Central memory CD8-positive, alpha-beta T cell (primary cell): ENCODE measurements around the gene DUS3L.
"Not testable (repeated sequence)": the region's sequence is repeated elsewhere in the genome, so short reads cannot be mapped to it uniquely, and the experiment has no call there.

Experiments used
- ATAC-seq: fragments of 150-1000 bp; cut with Tn5 transposase; replicated peaks from 2 replicates; pipeline ENCODE4 v1.10.0; 2022; ENCODE audit warnings: mild to moderate bottlenecking, moderate FRiP score, moderate number of reproducible peaks; ENCODE audit not compliant: poor library complexity, severe bottlenecking; ENCODE audit errors: extremely low read depth
- DNase-seq, 2 donors: peaks; one replicate each; pipeline ENCODE4 v3.0.0; 2021; ENCODE audit warnings: low spot score in 2 of 2
- H3K27ac Mint-ChIP-seq: one replicate; pipeline ENCODE4 v1.8.0; 2022; ENCODE audit warnings: low read depth, mild to moderate bottlenecking, moderate library complexity, mixed read lengths
- H3K27me3 Mint-ChIP-seq: one replicate; pipeline ENCODE4 v1.8.0; 2022; ENCODE audit warnings: mixed read lengths
- H3K36me3 Mint-ChIP-seq: one replicate; pipeline ENCODE4 v1.8.0; 2022; ENCODE audit warnings: mild to moderate bottlenecking, moderate library complexity, mixed read lengths; ENCODE audit not compliant: insufficient read depth
- H3K4me1 Mint-ChIP-seq: one replicate; pipeline ENCODE4 v1.8.0; 2022; ENCODE audit warnings: mixed read lengths
- H3K4me3 Mint-ChIP-seq: one replicate; pipeline ENCODE4 v1.8.0; 2022; ENCODE audit warnings: mild to moderate bottlenecking, moderate library complexity, mixed read lengths
- H3K9me3 Mint-ChIP-seq: one replicate; pipeline ENCODE4 v1.8.0; 2022; ENCODE audit warnings: mixed read lengths

Gene DUS3L

DNA sequence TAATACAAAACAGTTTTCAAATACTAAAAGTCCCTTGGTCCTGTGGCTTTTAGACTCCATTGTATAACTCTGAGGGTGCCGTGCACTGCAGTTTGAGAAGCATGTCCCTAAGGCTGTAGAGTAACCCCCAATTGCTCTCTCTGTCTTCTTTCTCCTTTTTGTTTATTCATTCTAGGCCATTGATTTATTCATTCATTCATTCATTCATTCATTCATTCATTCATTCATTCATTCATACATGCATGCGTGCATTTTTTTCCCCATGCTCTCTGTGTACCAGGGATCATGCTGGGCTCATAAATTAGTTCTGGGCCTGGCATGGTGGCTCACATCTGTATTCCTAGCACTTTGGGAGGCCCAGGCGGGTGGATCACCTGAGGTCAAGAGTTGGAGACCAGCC is 25.7 kb downstream of the DUS3L start:
- Mint-ChIP-seq H3K36me3 (no peaks in the 10 kb centered on the region), H3K27me3 (no peaks in the 10 kb centered on the region), H3K4me3 (no peak overlapping the region), H3K9me3 (no peaks in the 10 kb centered on the region), H3K27ac (no peak overlapping the region), H3K4me1 (no peaks in the 10 kb centered on the region)
- DNase-seq (no peak), ATAC-seq (no peak)

DNA sequence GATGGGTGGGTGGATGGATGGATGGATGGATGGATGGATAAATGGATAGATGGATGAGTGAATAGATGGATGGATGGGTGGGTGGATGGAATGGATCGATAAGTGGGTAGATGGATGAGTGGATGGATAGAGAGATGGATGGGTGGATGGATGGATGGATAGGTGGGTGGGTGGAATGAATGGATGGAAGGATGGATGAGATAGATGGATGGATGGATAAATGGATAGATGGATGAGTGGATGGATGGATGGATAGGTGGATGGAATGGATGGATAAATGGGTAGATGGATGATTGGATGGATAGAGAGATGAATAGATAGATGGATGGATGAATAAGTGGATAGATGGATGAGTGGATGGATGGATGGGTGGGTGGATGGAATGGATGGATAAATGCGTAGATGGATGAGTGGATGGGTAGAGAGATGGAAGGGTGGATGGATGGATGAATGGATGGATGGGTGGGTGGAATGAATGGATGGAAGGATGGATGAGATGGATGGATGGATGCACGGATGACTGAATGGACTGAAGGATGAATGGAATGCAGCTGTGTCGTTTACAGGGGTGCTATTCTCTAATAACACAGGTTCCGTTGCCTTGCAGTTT is 28.2 kb downstream of the DUS3L start:
- no peak for ATAC-seq
- Mint-ChIP-seq H3K36me3 (no peaks in the 10 kb centered on the region), H3K9me3 (no peaks in the 10 kb centered on the region), H3K4me1 (no peaks in the 10 kb centered on the region), H3K4me3 (no peak overlapping the region), H3K27me3 (no peaks in the 10 kb centered on the region), H3K27ac (no peak overlapping the region)
- no peak for DNase-seq

DNA sequence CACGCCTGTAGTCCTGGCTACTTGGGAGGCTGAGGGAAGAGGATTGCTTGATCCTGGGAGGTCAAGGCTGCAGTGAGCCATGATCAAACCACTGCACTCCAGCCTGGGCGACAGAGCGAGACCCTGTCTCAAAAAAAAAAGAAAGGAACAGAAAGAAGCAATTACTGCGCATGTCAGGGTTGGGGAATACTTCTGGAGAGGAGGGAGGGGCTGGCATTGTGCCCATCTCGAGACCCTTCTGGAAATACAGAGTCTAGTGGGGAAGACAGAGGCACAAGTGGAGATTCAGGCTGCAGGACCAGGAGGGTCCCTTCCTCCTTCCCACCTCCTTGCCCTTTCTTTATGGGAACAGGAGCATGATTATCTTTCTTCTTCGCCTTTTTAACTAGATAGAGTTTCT is 37.2 kb downstream of the DUS3L start:
- Mint-ChIP-seq H3K27ac (no peak overlapping the region), H3K9me3 (no peaks in the 10 kb centered on the region), H3K36me3 (peaks cover 4% of the 10 kb centered on the region), H3K27me3 (no peaks in the 10 kb centered on the region), H3K4me3 (no peak overlapping the region), H3K4me1 (no peaks in the 10 kb centered on the region)
- ATAC-seq, result no peak
- no peak for DNase-seq

DNA sequence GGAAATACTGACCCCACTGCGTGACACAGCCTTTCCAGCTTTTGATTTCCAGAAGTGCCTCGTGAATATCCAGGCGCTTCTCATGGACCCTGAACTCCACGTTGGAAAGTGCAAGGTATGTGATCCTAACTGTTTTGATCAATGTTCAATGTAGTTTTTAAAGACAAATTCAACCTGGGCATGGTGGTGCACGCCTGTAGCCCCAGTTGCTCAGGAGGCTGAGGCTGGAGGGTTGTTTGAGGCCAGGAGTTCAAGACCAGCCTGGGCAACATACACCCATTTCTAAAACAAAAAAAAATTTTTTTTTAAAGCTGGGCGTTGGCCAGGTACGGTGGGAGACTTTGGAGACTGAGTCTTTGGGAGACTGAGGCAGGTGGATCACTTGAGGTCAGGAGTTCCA is 39.3 kb downstream of the DUS3L start:
- Mint-ChIP-seq H3K4me1 (no peaks in the 10 kb centered on the region), H3K9me3 (no peaks in the 10 kb centered on the region), H3K4me3 (no peak overlapping the region), H3K27ac (no peak overlapping the region), H3K36me3 (peaks cover 4% of the 10 kb centered on the region), H3K27me3 (no peaks in the 10 kb centered on the region)
- DNase-seq (no peak), ATAC-seq (no peak)

DNA sequence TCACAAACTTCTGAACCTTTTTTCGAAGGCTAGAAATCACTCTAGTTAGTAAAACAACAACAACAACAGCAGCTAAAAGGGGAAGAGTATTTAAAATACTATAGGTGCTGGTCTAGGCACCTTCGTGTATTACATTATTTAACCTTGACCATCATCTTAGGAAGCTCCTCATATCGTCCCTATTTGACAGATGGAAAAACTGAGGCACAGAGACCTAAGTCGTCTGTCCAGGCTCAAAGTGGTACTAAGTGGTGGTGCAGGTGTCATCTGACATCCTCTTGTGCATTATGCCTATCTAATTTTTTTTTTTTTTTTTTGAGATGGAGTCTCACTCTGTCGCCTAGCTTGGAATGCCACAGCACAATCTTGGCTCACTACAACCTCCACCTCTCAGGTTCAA is 41.5 kb downstream of the DUS3L start:
- H3K27ac Mint-ChIP-seq, result no peak overlapping the region
- DNase-seq (no peak), ATAC-seq (no peak)
- no peaks in the 10 kb centered on the region for H3K27me3 Mint-ChIP-seq
- no peaks in the 10 kb centered on the region for H3K9me3 Mint-ChIP-seq
- peaks cover 1% of the 10 kb centered on the region for H3K36me3 Mint-ChIP-seq
- H3K4me3 Mint-ChIP-seq, result no peak overlapping the region
- H3K4me1 Mint-ChIP-seq, result no peaks in the 10 kb centered on the region

DNA sequence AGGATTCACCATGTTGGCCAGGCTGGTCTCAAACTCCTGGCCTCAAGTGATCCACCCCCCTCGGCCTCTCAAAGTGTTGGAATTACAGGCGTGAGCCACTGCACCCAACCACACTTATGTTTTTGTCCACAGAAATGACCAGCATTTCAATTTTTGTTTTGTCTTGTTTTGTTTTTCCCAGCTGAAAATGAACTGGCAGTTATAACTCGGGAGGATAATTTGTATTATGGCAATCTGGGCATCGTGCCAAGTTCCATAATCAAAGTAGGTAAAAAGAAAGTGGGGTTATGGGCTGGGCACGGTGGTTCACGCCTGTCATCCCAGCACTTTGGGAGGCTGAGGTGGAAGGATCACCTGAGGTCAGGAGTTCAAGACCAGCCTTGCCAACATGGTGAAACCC is 42.0 kb downstream of the DUS3L start:
- not testable (repeated sequence) for DNase-seq, H3K9me3 Mint-ChIP-seq, H3K4me1 Mint-ChIP-seq, H3K36me3 Mint-ChIP-seq, H3K27me3 Mint-ChIP-seq, H3K27ac Mint-ChIP-seq, ATAC-seq, H3K4me3 Mint-ChIP-seq

DNA sequence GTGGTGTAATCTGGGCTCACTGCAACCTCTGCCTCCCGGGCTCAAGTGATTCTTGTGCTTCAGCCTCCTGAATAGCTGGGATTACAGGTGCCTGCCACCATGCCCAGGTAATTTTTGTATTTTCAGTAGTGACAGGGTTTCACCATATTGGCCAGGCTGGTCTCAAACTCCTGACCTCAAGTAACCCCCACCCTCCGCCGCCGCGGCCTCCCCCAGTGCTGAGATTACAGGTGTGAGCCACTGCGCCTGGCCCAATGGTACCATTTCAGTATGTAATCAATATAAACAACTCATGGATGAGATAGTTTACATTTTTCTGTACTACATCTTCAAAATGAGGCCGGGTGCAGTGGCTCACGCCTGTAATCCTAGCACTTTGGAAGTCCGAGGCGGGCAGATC is 46.0 kb downstream of the DUS3L start:
- not testable (repeated sequence) for H3K4me3 Mint-ChIP-seq, DNase-seq, H3K4me1 Mint-ChIP-seq, ATAC-seq, H3K9me3 Mint-ChIP-seq, H3K27me3 Mint-ChIP-seq, H3K27ac Mint-ChIP-seq, H3K36me3 Mint-ChIP-seq

DNA sequence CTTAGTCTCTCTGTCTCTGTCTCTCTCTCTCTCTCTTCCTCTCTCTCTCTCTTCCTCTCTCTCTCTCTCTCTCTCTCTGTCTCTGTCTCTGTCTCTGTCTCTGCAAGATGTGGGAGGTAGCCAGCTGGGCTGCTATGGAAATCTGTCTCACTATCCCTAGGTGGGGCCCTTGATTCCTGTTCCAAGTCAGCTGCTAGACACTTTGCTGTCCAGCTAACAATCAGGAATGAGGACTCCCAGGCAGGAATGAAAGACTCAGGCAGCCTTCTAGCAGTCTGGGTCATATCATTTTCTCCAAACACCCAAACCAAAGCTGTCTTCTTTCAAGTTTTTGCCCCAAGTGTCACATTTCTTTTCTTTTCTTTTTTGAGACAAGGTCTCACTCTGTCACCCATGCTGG is 47.3 kb downstream of the DUS3L start:
- ATAC-seq, result no peak
- Mint-ChIP-seq H3K27me3 (no peaks in the 10 kb centered on the region), H3K27ac (no peak overlapping the region)

DNA sequence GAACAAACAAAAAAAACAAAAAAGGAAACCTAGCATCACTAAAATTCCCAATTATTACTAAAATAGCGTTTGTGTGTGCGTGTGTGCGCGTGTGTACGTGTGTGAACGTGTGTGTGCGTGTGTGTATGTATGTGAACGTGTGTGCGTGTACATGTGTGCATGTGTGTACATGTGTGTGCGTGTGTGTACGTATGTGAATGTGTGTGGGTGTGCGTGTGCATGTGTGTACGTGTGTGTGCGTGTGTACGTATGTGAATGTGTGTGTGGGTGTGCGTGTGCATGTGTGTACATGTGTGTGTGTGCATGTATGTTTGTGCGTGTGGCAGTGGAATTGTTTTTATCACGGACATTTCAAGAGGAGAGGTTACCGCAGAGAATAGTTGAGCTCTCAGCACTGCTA is 48.9 kb downstream of the DUS3L start:
- Mint-ChIP-seq H3K9me3 (no peaks in the 10 kb centered on the region), H3K4me3 (no peak overlapping the region), H3K36me3 (peaks cover 6% of the 10 kb centered on the region), H3K27ac (no peak overlapping the region), H3K4me1 (no peaks in the 10 kb centered on the region), H3K27me3 (no peaks in the 10 kb centered on the region)
- DNase-seq, result no peak
- no peak for ATAC-seq

More for the DNA sequence above, 47.3 kb downstream of the DUS3L start:
- no peaks in the 10 kb centered on the region for H3K9me3 Mint-ChIP-seq
- no peak for DNase-seq
- H3K4me3 Mint-ChIP-seq, result no peak overlapping the region
- H3K36me3 Mint-ChIP-seq, result peaks cover 6% of the 10 kb centered on the region
- no peaks in the 10 kb centered on the region for H3K4me1 Mint-ChIP-seq

DNA sequence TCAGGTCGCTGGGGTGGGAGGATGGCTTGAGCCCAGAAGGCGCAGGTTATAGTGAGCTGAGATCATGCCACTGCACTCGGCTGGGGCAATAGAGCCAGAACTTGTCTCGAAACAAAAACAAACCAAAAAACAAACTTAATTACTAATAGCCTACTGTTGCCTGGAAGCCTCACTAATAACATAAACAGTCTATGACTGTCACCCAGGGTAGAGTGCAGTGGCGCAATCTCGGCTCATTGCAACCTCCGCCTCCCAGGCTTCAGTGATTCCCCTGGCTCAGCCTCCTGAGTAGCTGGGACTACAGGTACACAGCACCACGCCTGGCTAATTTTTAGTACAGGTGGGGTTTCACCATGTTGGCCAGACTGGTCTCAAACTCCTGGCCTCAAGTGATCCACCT is 52.5 kb downstream of the DUS3L start:
- Mint-ChIP-seq H3K27me3 (peaks cover 13% of the 10 kb centered on the region), H3K4me3 (no peak overlapping the region), H3K36me3 (peaks cover 9% of the 10 kb centered on the region), H3K4me1 (no peaks in the 10 kb centered on the region), H3K27ac (no peak overlapping the region), H3K9me3 (no peaks in the 10 kb centered on the region)
- ATAC-seq (no peak), DNase-seq (no peak)
